ENCODE results near the gene GLYR1.
"Not testable (repeated sequence)": the region's sequence is repeated elsewhere in the genome, so short reads cannot be mapped to it uniquely, and the experiment has no call there.

Gene GLYR1

DNA sequence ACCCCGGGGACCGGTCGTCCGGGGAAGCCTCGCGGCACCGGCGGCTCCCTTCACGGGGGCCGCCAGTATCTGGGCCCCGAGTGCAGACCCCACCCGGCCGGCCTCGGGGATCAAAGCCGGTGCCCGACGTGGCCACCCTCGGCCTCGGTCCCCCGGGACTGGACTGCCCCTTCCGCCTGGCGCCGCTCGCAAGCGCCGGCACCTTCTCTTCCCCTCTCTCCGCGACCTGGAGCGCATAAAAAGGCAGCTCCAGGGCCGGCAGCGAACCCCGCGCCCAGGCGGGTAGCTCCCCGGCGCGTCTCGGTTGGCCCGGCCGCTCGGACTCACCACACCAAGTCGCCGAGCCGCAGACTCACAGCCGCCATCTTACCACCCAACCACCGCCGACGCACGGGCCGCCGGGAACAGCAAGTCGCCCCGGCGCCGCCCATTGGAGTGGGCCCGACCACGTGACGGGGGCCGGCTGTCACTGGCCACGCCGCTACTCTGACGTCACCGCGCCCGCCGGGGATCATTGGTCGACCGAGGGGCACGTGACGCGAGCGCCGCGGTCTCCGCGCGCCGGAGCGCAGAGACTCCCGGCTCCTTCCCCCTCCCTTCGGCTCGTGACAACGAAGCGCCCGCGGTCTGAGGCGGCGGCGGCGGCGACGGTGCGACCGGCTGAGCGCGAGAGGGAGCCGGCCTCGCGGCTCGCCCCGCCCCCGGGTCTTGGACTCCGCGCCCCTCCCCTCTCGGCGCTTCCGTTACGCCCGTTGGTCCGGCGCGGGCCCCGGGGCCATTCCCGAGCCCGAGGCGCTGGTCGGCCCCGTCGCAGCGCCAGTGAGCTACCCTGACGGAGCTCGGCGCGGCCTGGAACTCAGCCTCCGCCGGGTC, at the start of gene GLYR1, which contains the start of gene UBN1:
GLYR1 (minus strand) TSS at position 388 of the 873 bp plus-strand sequence; CDS start at position 365, 23 bp downstream.
UBN1 (plus strand) TSS at position 581 of the 873 bp plus-strand sequence. CDS start 5,437 bp downstream, outside the sequence.
- DNase-seq (ENCODE audit: low spot score): peak; percentile 98

DNA sequence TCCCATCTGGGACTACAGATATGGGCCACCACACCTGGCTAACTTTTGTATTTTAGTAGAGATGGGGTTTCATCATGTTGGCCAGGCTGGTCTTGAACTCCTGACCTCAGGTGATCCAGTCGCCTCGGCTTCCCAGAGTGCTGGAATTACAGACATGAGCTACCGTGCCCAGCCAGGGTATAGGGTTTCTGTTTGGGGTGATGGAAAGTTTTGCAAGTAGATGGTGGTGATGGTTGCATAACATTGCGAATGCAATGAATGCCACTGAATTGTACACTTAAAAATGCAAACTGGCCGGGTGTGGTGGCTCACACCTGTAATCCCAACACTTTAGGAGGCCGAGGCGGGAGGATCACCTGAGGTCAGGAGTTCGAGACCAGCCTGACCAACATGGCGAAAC, 49.7 kb upstream of the GLYR1 start:
- DNase-seq (ENCODE audit: low spot score): not testable (repeated sequence)

DNA sequence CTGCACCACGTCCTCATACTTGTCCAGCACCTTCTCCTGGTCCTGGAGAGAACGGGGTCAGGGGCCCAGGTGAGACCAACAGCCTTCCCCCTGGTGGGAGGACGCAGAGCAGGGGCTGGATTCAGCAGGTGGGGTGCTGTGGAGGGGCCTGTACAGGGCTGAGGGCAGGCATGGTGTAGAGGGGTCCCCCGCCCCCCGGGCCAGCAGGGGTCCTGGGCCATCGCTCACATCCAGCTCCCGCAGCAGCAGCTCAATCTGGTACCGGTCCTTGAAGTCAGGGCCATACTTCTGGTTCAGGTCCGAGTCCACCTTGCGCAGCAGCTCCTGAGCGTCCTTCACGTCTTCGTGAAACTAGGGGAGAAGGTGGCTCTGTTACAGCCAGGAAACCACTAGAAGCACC, 48.3 kb upstream of the GLYR1 start:
- DNase-seq (ENCODE audit: low spot score): no peak

DNA sequence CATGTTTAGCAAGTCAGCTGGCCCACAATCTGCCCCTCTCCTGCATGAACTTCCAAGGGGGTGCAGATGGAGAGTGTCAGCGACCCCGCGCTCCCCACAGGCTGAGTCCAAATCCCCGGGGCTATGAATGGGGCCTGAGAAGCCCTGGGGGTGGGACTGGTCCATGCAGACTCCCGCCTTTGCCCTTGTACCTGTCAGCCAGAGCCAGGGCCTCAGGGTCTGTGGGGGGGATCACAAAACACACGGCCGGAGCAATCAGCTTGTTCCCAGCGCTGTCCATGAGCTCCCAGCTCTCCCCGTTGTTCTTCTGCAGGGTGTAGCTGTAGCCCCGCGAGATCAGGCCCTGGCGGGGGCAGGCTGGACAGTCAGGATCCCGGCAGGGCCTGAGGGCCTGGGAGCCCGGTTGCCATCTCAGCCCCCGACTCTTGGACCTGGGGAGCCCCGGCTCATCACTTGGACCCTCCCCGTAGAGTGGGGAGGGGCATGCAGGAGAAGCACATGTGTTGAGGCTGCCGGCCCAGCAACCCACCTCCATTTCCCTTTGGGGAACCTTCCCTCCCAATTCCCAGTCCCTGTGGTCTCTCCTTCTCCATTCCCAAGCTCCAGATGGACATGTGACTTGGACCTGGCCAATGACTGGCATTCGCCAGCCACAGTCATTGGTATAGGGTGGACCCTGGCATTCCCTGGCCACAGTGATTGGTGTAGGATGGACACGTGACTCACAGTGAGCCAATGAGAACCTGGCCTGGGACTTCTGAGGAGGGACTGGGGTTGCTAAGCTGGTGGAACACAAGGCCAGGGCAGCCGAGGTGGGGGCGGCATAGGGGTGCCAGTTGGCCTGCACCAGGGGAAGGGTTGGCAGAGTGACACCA, 47.4 kb upstream of the GLYR1 start:
- DNase-seq (ENCODE audit: low spot score): no peak

DNA sequence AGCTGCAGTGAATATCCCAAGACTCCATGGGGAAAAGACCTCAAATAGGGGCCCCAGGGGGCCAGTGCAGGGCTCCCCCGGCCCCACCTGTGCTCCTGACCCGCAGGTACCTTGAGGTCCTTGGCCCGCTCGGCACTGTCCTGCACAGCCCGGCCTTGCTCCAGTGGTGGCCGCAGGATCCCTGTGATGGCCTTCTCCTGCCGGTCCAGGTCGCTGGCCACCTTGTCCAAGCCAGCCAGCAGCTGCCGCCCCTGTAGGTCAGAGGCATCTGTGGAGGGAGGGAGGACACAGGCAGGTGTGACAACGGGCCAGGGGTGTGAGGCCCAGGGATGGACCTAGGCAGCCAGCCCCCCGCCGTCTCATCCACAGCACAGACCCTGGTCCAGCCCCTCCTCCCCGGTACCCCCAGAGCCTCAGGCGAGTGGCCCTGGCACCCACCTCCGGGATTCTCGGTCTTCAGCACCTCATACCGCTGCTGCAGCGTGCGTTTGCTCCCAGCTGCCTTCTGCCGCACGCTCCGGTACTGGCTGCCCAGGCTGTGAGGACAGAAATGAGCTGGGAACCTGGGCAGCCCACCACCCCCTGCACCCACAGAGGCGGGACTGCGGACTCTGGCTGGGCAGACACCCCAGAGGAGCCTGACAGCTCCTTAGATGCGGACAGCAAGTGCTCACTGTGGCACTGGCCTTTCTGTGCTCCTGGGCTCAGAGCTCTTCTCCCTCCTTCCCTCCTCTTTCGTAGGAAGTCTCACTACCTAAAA, 46.2 kb upstream of the GLYR1 start:
- no peak for DNase-seq (ENCODE audit: low spot score)

DNA sequence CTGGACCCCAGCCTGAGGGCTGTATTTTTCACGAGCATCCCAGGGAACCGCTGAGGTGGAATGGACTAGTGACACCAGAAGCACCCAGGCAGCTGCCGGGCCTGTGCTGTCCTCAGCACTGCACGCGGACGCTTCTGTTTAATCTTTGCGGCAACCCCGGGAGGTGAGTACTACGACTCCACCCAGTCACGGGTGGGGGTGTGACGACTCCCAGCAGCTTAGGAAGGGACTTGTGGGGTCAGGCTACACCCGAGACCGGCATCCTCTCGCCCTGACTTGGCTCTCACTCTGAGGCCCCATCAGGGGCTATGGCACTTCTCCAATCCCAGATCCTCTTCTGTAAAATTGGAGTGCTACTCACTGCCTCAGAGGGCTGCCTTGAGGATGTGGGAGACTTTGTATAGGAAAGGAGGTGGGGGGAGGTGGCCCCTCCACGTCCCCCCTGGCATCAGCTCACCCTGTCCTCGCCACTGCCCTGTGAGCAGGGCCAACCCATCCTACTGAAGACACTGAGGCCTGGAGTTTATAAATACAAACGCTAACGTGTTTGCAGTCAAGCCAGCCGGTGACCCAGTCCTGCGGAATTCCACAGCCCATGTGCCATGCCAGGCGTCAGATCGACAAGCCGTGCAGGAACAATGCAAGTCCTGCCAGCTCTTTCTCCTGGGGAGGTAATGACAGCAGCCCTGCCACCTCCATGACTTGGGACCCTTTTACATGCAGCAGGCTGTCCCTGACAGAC, 45.4 kb upstream of the GLYR1 start:
- DNase-seq (ENCODE audit: low spot score): peak; percentile 49

DNA sequence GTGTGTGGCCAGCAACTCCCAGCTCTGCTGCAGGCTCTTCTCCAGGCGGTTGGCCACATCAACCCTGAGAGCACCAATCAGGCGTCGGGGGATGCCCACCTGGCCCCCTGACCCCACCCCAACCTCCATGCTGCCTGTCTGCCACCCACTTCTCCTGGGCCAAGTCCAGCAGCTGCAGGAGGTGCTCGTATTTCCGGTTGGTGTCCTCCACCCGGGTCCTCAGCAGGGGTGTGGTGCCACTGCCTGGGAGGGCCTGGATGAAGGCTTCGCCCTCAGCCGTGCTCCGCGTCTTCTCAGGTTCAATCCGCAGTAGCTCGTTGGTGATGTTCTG, 44.8 kb upstream of the GLYR1 start:
- peak; percentile 26 for DNase-seq (ENCODE audit: low spot score)

DNA sequence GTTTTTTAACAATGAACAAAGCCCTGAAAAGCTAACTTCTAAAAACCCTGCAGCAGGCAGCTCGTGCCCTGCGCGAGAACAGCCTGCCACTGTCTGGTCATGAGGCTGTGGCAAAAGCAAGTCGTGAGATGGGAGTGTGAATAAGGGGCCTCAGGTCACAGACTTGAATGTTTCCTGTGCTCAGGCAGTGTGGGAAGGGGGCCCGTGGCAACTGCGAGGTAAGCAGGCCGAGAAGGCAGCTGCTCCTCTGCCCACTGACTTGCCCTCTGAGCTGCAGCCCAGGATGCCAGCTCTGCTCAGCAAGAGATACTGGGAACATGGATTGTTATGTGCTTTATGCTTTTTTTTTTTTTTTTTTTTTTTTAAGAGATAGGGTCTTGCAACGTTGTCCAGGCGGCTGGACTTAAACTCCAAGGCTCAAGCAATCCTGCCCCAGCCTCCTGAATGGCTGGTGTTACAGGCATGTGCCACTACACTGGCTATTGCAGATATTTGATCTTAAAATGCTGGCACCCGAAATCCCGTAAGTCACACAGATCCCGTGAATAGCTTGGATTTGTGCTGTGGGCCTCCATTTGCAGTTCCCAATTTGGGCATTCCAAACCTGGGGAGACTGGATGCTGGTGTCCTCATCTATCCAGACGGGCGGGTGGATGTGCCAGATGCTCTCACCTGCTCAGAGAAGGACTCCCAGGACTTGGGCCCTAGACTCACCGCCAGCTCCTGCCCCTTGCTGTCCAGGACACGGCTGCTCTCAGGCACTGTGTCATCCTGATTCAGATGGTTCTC, 44.2 kb upstream of the GLYR1 start:
- no peak for DNase-seq (ENCODE audit: low spot score)

DNA sequence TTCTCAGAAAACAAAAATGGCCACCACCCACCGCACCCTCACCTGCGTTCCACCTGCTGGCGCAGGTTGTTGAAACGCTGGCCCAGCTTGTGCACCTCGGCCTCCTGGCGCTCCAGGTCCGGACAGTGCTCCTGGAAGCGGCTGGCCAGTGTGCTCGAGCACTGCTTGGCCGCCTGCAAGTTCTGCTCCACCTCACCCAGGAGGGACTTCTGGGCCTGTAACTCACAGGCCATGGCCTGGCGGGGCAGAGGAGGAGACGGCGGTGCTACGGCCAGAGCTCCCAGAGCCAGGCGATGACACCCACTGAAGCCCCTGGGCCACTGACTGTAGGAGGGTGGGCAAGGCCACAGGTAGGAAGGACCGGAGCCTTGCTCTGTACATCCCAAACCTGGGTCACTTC, 43.6 kb upstream of the GLYR1 start:
- DNase-seq (ENCODE audit: low spot score): no peak

DNA sequence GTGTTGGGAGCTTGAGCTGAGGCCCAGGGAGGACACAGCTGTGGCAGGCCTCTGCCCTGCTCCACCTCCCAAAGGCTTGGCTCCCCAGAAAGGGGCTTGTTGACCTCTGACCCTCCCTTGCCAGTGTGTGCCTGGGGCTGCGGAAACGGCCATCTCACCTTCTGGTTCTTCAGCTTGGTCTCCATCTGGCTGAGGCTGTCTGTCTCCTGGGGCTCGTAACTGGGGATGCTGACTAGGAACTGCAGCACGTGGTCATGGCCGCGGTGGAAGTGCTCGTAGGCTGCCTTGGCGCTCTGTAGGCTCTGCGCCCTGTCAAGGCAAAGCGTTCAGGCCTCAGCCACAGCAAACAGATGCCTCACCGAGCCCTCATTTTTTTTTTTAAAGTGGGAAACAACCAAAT, 42.9 kb upstream of the GLYR1 start:
- no peak for DNase-seq (ENCODE audit: low spot score)

DNA sequence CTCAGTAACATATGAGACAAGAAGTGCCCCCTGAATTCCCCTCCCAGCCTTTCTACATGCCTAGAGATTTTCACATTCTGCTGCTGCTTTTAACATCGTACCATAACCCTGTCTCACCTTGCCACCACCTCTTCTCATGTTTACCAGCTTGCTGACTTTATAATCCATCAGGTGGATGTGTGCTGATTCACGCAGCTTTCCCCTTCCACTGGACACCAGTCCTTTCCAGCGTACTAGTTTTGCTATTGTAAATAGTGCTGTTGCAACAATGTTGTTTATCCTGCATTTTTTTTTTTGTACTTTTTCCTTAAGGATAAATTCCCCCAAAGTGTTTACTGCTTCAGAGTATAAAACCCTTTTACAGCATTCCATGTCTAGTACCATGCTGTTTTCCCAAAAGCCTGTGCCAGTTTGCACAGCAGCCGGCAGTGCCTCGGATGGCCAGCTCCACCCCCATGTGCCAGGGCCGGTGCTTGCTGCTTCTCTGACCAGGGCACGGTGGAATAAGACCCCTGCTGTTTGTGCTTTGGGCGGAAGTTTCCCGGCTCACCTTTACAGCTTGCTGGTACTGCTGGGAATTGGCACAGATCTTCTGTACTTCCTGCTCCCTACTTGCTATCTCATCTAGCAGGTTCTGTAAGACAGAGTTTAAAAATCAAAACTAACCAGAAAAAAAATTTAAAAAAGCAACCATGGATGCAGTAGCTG, 41.5 kb upstream of the GLYR1 start:
- DNase-seq (ENCODE audit: low spot score): no peak

DNA sequence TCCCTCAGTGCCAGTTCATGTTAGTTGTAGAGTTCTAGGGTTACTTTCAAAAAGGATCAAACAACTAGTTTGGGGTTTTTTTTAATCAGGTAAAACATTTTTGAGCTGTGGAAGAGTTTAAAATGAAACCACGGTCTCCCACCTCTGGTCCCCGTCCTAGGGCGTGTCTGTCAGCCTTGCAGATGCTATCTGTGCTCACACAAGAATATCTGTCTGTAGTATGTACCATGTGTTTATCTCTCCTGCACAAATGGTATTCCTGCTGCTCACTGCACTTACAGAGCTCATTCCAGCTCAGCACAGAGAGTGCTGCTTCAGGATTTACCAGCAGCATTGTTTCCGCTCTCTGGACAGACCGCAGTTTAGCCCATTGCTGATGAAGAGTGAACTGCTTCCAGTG, 39.1 kb upstream of the GLYR1 start:
- DNase-seq (ENCODE audit: low spot score): no peak

DNA sequence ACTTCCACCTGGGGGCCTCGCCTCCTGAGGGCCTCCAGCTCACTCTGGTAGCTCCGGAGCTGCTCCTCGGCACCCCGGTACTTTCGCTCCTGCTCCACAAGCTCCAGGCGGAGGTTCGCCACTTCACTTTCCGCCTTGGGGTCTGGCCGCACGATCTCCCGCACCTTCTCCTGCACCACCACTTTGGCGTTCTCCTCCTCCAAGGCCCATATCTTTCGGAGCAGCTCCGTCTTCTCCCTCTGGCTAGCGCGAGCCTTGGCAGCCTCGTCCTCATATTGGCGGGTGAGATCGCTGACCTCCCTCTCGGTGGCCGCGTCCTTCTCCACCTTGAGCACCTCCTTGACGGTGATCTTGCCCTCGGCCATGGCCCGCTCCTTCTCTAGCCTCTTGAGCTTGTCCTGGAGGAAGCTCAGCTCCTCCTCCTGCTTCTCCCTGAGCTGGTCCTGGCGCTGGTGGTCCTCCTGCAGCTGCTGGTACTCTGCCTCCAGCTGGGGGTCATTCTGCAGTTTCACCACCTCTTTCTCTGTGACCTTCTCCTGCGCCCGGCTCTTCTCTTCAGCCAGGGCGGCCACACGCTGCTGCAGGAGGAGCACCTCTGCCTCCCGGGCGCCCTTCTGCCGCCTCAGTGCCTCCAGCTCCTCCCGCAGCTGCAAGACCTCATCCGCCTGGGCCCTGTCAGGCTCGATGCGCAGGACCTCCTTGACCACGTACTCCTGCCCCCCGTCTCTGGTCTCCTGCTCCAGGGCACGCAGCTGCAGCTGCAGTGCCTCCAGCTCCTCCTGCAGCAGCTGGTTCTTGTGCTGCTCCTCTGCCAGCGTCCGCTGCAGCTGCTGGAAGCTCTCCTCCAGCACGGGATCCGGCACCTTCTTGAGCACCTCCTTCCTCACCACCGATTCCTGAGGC, 38.1 kb upstream of the GLYR1 start:
- DNase-seq (ENCODE audit: low spot score): no peak

DNA sequence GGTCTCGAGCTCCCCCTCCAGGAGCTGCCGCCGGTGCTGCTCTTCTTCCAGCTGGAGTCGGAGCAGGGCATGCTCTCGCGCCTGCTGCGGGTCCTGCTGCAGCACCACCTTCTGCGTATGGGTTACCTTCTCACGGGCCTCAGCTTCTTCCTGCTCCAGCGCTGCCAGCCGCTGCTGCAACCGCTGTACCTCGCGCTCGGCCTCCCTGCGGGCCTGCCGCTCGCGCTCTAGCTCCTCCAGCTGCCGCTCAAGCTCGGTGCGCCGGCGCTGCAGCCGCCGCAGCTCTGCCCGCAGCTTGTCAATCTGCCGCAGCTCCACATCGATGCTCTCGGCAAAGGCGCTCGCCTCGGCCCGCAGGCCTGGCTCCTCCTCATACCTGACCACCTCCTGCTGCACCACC, 37.1 kb upstream of the GLYR1 start:
- DNase-seq (ENCODE audit: low spot score): no peak

DNA sequence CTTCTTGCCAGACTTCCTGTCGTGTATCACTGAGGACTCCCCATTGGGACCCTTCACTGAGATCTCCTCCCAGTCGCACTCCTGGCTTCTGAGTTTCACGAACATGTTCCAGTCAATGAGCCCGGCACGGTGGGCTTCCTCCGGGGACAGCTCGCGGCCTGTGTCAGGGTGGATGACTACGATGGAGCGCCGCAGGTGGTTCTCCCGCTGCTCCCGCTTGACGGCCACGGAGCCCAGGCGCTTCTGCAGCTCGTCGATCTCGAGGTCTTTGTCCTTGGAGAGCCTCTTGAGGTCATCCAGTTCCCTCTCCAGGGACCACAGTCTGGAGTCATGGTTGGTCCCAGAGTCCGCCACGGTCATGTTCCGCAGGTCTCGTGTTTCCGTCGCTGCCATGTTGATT, 36.4 kb upstream of the GLYR1 start:
- DNase-seq (ENCODE audit: low spot score): no peak

DNA sequence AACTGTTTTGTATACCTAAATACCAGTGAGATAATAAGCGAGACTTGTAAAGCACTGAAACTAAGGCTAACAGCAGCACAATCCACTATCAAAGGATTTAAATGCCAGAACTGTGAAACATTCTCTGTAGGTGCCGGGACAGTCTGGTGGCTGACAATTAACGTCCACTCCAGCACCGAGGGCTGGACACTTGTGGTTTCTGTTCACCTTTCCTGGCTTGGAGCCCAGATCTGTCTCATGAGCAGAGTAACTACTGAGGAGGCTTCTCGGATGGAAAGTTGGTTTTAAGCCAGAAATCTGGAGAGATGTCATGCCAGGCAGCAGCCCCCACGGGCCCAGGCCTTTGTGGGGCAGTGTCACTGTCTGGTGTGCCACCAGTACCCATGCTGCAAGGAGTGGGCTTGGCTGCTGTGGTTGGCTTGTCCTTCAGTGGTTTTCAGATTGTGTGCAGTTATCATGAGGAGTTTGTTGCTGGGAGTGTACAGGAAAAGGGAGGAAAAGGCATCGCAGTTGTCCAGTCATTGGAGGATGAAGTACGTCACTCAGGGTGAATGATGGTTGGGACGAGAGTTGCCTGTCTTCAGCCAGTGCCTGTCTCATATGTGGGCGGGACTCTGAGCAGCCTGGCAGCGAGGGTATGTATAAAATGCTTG, 35.7 kb upstream of the GLYR1 start:
- DNase-seq (ENCODE audit: low spot score): peak; percentile 32

DNA sequence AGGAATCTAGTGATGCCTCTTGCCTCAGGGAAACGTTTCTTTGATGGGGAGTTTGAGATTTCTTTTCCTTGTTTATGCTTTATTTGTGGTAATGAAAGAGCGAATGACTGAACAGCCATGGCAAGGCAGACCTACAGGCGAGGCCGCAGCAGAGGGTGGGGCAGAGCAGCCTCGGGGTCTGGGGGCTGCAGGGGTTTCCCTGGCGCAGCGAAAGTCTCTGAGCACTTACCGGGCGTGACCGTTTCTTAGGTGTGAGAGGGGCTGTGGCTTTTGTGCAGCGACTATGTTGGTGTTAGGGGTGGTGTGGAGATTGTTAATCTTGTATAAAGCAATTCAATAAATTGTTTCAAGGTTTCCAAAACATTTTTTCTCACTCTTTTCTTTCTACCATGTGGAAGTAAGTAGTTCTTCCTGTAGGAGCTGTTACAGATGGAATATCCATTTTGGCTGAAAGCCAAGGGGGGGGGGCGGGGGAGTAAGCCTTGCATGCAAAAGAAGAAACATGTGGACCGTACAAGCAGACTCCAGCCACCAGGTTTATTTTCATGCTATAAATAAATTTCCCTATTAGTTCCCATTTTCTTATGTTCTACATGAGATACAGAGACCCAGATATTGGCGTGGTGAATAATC, 35.0 kb upstream of the GLYR1 start:
- peak; percentile 43 for DNase-seq (ENCODE audit: low spot score)

DNA sequence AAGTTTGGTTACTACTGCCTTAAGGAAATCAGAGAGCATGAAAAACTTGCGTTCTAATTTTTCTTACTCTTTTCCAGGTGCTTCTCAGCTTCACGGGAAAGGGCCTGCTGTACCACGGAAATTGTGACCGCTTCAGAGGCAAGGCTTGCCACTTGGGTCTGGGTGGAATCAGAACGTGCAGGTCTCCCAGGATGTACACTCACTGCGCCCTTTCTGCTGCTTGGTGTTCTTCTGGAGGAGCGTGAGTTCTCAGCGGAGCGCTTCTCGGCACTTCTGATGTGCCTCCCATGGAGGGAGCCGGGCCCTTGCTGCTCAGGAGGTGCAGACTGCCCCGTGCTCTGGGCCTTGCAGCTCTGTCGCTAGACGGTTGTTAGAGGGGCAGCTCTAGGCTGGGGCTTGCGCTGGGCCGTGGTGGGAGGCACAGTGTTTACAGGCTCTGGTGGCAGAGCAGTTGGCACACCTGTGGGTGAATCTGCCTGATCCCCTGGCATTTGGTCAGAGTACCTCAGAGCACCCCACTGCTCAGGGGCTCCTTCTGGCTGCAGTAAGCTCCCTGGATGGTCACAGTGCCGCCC, 33.0 kb upstream of the GLYR1 start:
- DNase-seq (ENCODE audit: low spot score): no peak

Measured in AG08395 (cell line).